Left lung (tissue), 14 donors: ENCODE data around the gene MAPK1IP1L. TPM values are rescaled to one million over a fixed set of nuclear protein-coding genes. Genes with fewer than 3 reads are reported as not detected.
A peak's percentile ranks its signal among the peaks of the same experiment; 100 is the strongest.
"Not testable (repeated sequence)": the region's sequence is repeated elsewhere in the genome, so short reads cannot be mapped to it uniquely, and the experiment has no call there.

Experiments used
- ATAC-seq: fragments of 200-7000 bp; cut with Tn5 transposase; one replicate; pipeline ENCODE4 v1.9.1; 2020; ENCODE audit warnings: moderate library complexity
- DNase-seq, 4 donors: peaks; one replicate each; pipeline ENCODE4 v3.0.0-alpha.2; 2013 to 2020
- H3K27ac ChIP-seq, 2 donors: fragments of 200-600 bp; sonication (generic) in 1 of 2; one replicate each; pipeline versions ENCODE4 v1.5.0 to v1.8.0; 2020 to 2021
- H3K27me3 ChIP-seq, 2 donors: fragments of 200-600 bp; sonication (generic) in 1 of 2; one replicate each; pipeline versions ENCODE4 v1.5.0 to v1.8.0; 2020 to 2021
- H3K36me3 ChIP-seq, 2 donors: fragments of 200-600 bp; sonication (generic) in 1 of 2; one replicate each; pipeline versions ENCODE4 v1.5.0 to v1.8.0; 2020 to 2021
- H3K4me1 ChIP-seq, 2 donors: fragments of 200-600 bp; one replicate each; pipeline ENCODE4 v1.8.0; 2021
- H3K4me3 ChIP-seq, 2 donors: fragments of 200-600 bp; sonication (generic) in 1 of 2; one replicate each; pipeline versions ENCODE4 v1.5.0 to v1.8.0; 2020 to 2021; ENCODE audit warnings: mild to moderate bottlenecking in 1 of 2
- H3K9me3 ChIP-seq, 2 donors: fragments of 200-600 bp; sonication (generic) in 1 of 2; one replicate each; pipeline versions ENCODE4 v1.5.0 to v1.8.0; 2020 to 2021
- intact Hi-C, 2 donors: fragments of 100-400 bp; cut with DNase I; formaldehyde crosslinking; loops; one replicate each; pipeline versions ENCODE4 v1.11.2 to v1.14.2; 2022
- long read RNA-seq, 12 donors: library from polyadenylated mRNA in 2 of 12; unstranded in 2 of 12; transcript quantifications; one replicate each; pipeline ENCODE4 v2.0.0 and lab custom pipeline, GENCODE V29; 2019 to 2026
- polyA plus RNA-seq, 6 donors: library from polyadenylated mRNA; unstranded; fragments of 120-200 nt; gene quantifications; one replicate each; pipeline ENCODE4 v1.2.1, GENCODE V29; 2013; ENCODE audit not compliant: insufficient read length in 6 of 6
- total RNA-seq, 2 donors: library from RNA; stranded (reverse); fragmentation: NEBNext Ultra II Directional; extraction: Animal tissue kit (Norgen Biotek cat#: 25700); gene quantifications; one replicate each; pipeline ENCODE4 v1.2.1, GENCODE V29; 2021
- TF ChIP-seq, protein P1 (sequence below), 2 donors: fragments of 200-600 bp; sonication (generic) in 1 of 2; IDR thresholded peaks; one replicate each; pipeline versions ENCODE4 v1.5.0 to v1.8.0; 2021; ENCODE audit warnings: antibody characterized with exemption in 2 of 2
- donor health status: DM: no; HTN: yes; CAD: no.
- donor health status: DM: no; HTN: no; CAD: no.

Gene MAPK1IP1L
- total RNA-seq, result 10 to 100 TPM; 81.0 to 87.3 TPM
- polyA plus RNA-seq, result 10 to 100 TPM; 81.5 to 93.6 (median 87.2) TPM
- long read RNA-seq, donor 1, transcript MAPK1IP1L-203 (2 exons, 565 nt), result major isoform, 5 of 179 reads
- long read RNA-seq, donor 1, partial matches to known transcripts, result 145 of 179 reads
- long read RNA-seq, donor 1, other reads (novel, unspliced or antisense), result 29 of 179 reads
- long read RNA-seq, donor 2, transcript MAPK1IP1L-203 (2 exons, 565 nt), result major isoform, 8 of 138 reads
- long read RNA-seq, donor 2, partial matches to known transcripts, result 62 of 138 reads
- long read RNA-seq, donor 2, other reads (novel, unspliced or antisense), result 68 of 138 reads
- long read RNA-seq, donor 3, partial matches to known transcripts, result 51 of 98 reads
- long read RNA-seq, donor 3, other reads (novel, unspliced or antisense), result 45 of 98 reads
- long read RNA-seq, donor 4, partial matches to known transcripts, result 4 of 23 reads
- long read RNA-seq, donor 4, other reads (novel, unspliced or antisense), result 19 of 23 reads
- long read RNA-seq, donor 5, transcript MAPK1IP1L-203 (2 exons, 565 nt), result major isoform, 5 of 82 reads
- long read RNA-seq, donor 5, partial matches to known transcripts, result 62 of 82 reads
- long read RNA-seq, donor 5, other reads (novel, unspliced or antisense), result 15 of 82 reads
- long read RNA-seq, donor 6, transcript MAPK1IP1L-203 (2 exons, 565 nt), result major isoform, 5 of 46 reads
- long read RNA-seq, donor 6, partial matches to known transcripts, result 11 of 46 reads
- long read RNA-seq, donor 6, other reads (novel, unspliced or antisense), result 30 of 46 reads
- long read RNA-seq, donor 7, partial matches to known transcripts, result 25 of 25 reads
- long read RNA-seq, donor 7, other reads (novel, unspliced or antisense), result 0 of 25 reads
- long read RNA-seq, donor 8, partial matches to known transcripts, result 109 of 136 reads
- long read RNA-seq, donor 8, other reads (novel, unspliced or antisense), result 25 of 136 reads
- long read RNA-seq, donor 9, result 0 reads
- long read RNA-seq, donor 10, partial matches to known transcripts, result 0 of 23 reads
- long read RNA-seq, donor 10, other reads (novel, unspliced or antisense), result 23 of 23 reads
- long read RNA-seq, donor 11, partial matches to known transcripts, result 105 of 134 reads
- long read RNA-seq, donor 11, other reads (novel, unspliced or antisense), result 27 of 134 reads
- long read RNA-seq, donor 12, partial matches to known transcripts, result 39 of 62 reads
- long read RNA-seq, donor 12, other reads (novel, unspliced or antisense), result 20 of 62 reads

DNA sequence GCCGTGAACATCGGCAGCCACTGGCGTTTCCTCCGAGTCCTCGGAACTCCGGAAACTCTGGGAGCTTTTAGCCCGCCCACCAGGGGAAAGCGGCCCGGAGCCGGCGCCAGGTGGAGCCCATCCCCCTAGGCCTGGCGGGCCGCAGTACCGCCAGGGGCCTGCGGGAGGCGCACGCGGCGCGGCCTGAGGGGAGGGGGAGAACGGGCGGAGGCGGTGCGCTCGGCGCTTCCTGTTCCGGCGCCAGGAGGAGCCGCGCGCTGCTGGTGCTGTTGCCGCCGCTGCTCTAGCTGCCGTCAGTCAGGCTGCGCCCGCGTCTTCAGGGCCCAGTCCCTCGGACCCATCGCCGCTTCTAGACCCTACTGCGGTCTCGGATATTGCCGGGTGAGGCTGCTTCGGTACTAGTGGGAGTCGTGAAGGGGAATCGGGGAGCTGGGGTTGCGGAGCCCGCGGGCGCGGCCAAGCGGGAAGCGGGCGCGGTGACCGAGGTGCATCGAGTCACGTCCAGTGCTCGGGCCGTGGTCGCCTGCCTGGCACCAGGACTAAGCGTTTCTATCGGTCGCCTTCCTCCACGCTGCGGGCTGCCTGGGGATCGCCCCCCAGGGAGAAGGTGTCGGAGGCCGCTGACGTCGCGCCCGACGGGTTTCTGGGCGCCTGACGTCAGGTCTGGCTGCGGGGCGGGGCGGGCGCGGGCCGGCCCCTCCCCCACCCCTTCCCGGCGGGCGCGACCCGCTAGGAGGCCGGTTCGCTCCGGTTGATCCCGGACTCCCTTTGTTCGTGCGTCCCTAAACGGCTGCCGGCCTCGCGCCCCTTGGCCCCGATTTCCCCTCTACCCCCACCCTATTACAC is at the start of gene MAPK1IP1L:
Gene MAPK1IP1L, plus strand, starts transcription at position 225 of the 846 bp plus-strand sequence. CDS start 10,037 bp downstream, outside the sequence.
- Histone ChIP-seq H3K27me3 (no peaks in the 10 kb centered on the region), H3K36me3 (peaks cover 0 to 23% of the 10 kb centered on the region in 2 donors), H3K9me3 (no peaks in the 10 kb centered on the region), H3K4me3 (peak within 1 kb of the TSS; percentile 74 to 78), H3K4me1 (peaks cover 18 to 49% of the 10 kb centered on the region in 2 donors), H3K27ac (peak within 1 kb of the TSS; percentile 97 to 99)
- DNase-seq (peak; percentile 92 to 99 (median 96)), ATAC-seq (peak; percentile 99)
- intact Hi-C loops, result no loop called here
- TF ChIP-seq, protein P1, sequence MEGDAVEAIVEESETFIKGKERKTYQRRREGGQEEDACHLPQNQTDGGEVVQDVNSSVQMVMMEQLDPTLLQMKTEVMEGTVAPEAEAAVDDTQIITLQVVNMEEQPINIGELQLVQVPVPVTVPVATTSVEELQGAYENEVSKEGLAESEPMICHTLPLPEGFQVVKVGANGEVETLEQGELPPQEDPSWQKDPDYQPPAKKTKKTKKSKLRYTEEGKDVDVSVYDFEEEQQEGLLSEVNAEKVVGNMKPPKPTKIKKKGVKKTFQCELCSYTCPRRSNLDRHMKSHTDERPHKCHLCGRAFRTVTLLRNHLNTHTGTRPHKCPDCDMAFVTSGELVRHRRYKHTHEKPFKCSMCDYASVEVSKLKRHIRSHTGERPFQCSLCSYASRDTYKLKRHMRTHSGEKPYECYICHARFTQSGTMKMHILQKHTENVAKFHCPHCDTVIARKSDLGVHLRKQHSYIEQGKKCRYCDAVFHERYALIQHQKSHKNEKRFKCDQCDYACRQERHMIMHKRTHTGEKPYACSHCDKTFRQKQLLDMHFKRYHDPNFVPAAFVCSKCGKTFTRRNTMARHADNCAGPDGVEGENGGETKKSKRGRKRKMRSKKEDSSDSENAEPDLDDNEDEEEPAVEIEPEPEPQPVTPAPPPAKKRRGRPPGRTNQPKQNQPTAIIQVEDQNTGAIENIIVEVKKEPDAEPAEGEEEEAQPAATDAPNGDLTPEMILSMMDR (IDR thresholded peaks at IDR 0.05), result peak; percentile 100

DNA sequence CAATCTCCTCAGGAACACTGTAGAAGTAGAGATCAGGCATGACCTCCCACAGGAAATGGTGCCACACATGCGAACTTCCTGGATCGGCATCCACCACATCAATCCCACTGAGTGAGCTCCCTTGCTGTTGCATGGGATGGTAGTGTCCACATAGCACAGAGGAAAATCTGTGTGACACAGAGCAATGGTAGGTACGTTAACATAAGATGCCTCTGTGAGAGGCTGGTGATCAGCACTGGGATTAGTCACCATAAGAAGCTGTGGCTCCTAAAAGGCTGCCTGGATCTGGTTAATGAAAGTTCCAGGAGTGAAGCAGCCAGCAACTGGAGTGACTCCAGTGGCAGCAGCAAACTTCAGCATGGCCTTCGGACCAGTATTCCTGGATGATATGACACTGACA is 46.4 kb upstream of the MAPK1IP1L start:
- TF ChIP-seq, protein P1 (IDR thresholded peaks at IDR 0.05), result no peak
- Histone ChIP-seq H3K27ac (no peak overlapping the region), H3K4me1 (peaks cover 0 to 4% of the 10 kb centered on the region in 2 donors), H3K27me3 (no peaks in the 10 kb centered on the region), H3K4me3 (no peak overlapping the region), H3K36me3 (peaks cover 0 to 21% of the 10 kb centered on the region in 2 donors), H3K9me3 (no peaks in the 10 kb centered on the region)
- DNase-seq (no peak), ATAC-seq (no peak)
- intact Hi-C loops, result no loop called here

DNA sequence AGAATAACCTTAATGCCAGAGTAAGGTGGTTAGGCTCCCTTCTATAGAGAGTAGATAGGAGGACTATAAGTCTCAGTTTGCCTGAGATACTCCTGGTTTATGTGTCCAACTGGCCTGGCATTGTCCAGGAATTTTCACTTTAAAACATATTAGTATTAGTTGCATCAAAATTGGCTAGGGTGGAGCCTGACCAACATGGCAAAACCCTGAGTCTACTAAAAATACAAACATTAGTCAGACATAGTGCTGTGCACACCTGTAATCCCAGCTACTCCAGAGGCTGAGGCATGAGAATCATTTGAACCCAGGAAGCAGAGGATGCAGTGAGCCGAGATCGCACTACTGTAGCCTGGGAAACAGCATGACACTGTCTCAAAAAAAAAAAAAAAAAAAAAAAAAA is 36.4 kb upstream of the MAPK1IP1L start:
- Histone ChIP-seq H3K4me3 (no peak overlapping the region), H3K9me3 (no peaks in the 10 kb centered on the region), H3K4me1 (no peaks in the 10 kb centered on the region), H3K27me3 (no peaks in the 10 kb centered on the region), H3K36me3 (peaks cover 0 to under 1% of the 10 kb centered on the region in 2 donors), H3K27ac (no peak overlapping the region)
- TF ChIP-seq, protein P1 (IDR thresholded peaks at IDR 0.05), result no peak
- DNase-seq (no peak), ATAC-seq (no peak)
- intact Hi-C loops, result no loop called here

DNA sequence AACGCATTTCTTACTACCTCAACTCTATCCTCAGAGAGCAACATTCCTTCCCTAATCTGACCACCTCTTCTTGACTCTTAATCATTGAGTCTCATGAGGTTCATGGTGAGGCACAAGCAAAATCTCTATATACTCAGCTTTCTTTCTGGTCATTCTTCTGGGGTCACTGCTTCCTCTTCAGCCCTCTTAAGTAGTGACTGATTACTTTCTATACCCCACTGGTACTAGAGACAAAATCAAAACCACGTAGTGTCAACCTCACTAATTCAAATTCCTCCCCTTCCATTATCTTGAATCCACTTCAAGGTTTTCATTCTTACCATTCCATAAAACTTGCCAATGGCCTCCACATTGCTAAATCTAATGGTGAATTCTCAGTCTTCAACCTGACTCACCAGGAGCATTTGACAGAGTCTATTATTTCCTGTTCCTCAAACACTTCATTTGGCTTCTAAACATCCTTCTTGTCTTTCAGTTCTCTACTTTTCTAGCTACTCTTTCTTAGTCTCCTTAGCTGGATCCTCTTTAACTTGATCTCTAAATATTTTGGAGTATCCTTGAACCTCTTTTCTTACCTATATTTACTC is 31.4 kb upstream of the MAPK1IP1L start:
- DNase-seq (no peak), ATAC-seq (no peak)
- TF ChIP-seq, protein P1 (IDR thresholded peaks at IDR 0.05), result no peak
- H3K4me3 ChIP-seq, result no peak overlapping the region
- no peak overlapping the region for H3K27ac ChIP-seq
- H3K9me3 ChIP-seq, result no peaks in the 10 kb centered on the region
- no peaks in the 10 kb centered on the region for H3K27me3 ChIP-seq
- H3K4me1 ChIP-seq, result no peaks in the 10 kb centered on the region
- no peaks in the 10 kb centered on the region for H3K36me3 ChIP-seq
- intact Hi-C loops, result no loop called here

DNA sequence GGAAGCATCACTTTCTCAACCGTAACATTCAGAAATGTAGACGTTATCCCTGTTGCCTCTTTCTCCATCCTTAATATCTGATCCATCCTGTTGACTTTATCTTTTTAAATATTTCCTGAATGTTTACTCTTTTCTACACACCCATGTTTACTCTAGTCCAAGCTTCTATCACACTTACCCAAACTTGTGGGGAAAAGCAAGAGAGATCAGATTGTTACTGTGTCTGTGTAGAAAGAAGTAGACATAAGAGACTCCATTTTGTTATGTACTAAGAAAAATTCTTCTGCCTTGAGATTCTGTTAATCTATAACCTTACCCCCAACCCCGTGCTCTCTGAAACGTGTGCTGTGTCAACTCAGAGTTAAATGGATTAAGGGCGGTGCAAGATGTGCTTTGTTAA is 27.1 kb upstream of the MAPK1IP1L start:
- ATAC-seq, intact Hi-C loops, H3K9me3 ChIP-seq, H3K36me3 ChIP-seq, H3K4me3 ChIP-seq, H3K27me3 ChIP-seq, H3K27ac ChIP-seq, DNase-seq: not testable (repeated sequence)
- peaks cover 15 to 35% of the 10 kb centered on the region in 2 donors for H3K4me1 ChIP-seq
